ENCODE measurements around the gene PLXNC1. TPM values are rescaled to one million over a fixed set of nuclear protein-coding genes. Genes with fewer than 3 reads are reported as not detected.

The PLXNC1 gene
- total RNA-seq, 2 donors from 2014 or later = 8.5 to 9.2 TPM

GRCh38 chr12:94179723-94180122 is 31.3 kb downstream of the PLXNC1 start:
- H3K4me3 ChIP-seq = no peak overlapping the region
- no peak for TF ChIP-seq CTCF (IDR thresholded peaks at IDR 0.05)
- no peak overlapping the region for H3K27ac ChIP-seq
- H3K9me3 ChIP-seq = peaks cover 3% of the 10 kb centered on the region
- no peak for ATAC-seq (ENCODE audit: insufficient number of reproducible peaks, low FRiP score, low read depth)
- DNase-seq (ENCODE audit: low spot score) = no peak
- no peaks in the 10 kb centered on the region for H3K4me1 ChIP-seq (ENCODE audit: control insufficient read depth in 1 of 2, low read depth in 2 of 2)
- H3K27me3 ChIP-seq (replicated peaks; ENCODE audit: insufficient read depth) = no peaks in the 10 kb centered on the region
- H3K36me3 ChIP-seq = no peaks in the 10 kb centered on the region

DNA sequence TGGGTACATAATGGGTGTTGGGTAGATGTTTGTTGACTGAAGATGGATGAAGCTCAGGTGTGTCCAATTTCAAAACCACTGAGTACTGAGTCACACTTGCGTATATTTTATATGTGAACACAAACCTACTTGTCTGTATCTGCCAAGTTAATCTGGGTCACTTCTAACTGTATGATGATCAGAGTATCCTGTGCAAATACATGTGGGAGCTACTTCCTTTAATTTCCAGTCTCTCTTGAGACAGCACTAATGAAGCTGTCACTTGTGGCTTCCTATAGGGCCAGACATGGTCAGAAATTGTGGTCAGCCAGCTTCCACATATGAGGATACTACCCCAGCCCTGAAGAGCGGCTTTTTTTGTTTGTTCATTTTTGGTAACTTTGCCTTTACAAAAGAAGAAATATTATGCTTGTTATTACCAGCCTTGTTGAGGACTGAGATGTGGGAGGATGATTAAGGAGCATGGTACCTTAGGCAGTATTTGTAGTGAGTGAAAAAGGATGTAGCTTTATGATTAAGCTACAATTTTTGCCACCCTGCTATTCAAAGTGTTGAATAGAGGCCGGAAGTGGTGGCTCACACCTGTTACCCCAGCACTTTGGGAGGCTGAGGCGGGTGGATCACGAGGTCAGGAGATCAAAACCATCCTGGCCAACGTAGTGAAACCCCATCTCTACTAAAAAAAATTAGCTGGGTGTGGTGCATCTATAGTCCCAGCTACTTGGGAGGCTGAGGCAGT is 32.4 kb downstream of the PLXNC1 start:
- H3K27ac ChIP-seq = no peak overlapping the region
- H3K4me3 ChIP-seq = no peak overlapping the region
- no peaks in the 10 kb centered on the region for H3K4me1 ChIP-seq (ENCODE audit: control insufficient read depth in 1 of 2, low read depth in 2 of 2)
- no peak for TF ChIP-seq CTCF (IDR thresholded peaks at IDR 0.05)
- ATAC-seq (ENCODE audit: insufficient number of reproducible peaks, low FRiP score, low read depth) (no peak), DNase-seq (ENCODE audit: low spot score) (no peak)
- no peaks in the 10 kb centered on the region for H3K36me3 ChIP-seq
- H3K9me3 ChIP-seq = peaks cover 3% of the 10 kb centered on the region
- no peaks in the 10 kb centered on the region for H3K27me3 ChIP-seq (replicated peaks; ENCODE audit: insufficient read depth)

- ATAC-seq (ENCODE audit: insufficient number of reproducible peaks, low FRiP score, low read depth) (no peak), DNase-seq (ENCODE audit: low spot score) (no peak)
- Histone ChIP-seq H3K27ac (no peak overlapping the region), H3K4me3 (no peak overlapping the region), H3K4me1 (ENCODE audit: control insufficient read depth in 1 of 2, low read depth in 2 of 2) (peaks cover 0 to 7% of the 10 kb centered on the region in 2 donors), H3K36me3 (no peaks in the 10 kb centered on the region), H3K9me3 (peaks cover under 1% of the 10 kb centered on the region), H3K27me3 (replicated peaks; ENCODE audit: insufficient read depth) (no peaks in the 10 kb centered on the region)
- no peak for TF ChIP-seq CTCF (IDR thresholded peaks at IDR 0.05)
Observed at GRCh38 chr12:94182986-94183707, 34.8 kb downstream of the PLXNC1 start.

DNA sequence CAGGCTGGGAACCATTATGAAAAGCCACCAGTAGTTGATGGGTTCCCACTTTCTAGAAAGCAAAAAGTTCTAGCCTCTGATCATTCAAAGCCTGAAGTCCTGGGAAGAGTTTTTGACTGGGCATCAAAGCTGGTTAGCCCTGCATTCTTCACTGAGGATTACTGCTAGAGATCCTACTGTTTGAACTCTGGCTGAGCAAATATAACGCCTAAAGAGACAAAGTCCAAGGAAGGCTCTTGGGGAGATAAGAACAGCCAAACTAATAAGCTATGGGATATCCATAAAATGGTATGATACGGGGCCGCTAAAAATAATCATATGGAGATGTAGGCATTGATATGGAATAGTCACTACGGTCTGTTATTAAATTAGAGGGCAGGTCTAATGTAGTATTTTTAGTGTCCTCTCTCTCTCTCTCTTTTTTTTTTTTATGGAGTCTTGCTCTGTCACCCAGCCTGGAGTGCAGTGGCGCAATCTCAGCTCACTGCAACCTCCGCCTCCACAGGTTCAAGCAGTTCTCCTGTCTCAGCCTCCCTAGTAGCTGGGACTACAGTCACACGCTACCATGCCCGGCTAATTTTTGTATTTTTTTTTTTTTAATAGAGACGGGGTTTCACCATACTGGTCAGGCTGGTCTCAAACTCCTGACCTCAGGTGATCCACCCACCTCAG is 35.5 kb downstream of the PLXNC1 start:
- no peak for TF ChIP-seq CTCF (IDR thresholded peaks at IDR 0.05)
- no peak for ATAC-seq (ENCODE audit: insufficient number of reproducible peaks, low FRiP score, low read depth)
- Histone ChIP-seq H3K4me1 (ENCODE audit: control insufficient read depth in 1 of 2, low read depth in 2 of 2) (peaks cover 0 to 7% of the 10 kb centered on the region in 2 donors), H3K9me3 (no peaks in the 10 kb centered on the region), H3K36me3 (no peaks in the 10 kb centered on the region), H3K4me3 (no peak overlapping the region), H3K27me3 (replicated peaks; ENCODE audit: insufficient read depth) (no peaks in the 10 kb centered on the region), H3K27ac (no peak overlapping the region)
- DNase-seq (ENCODE audit: low spot score) = no peak
